GM18861 (cell line): ENCODE data around the gene ARSH.
"Not testable (repeated sequence)": the region's sequence is repeated elsewhere in the genome, so short reads cannot be mapped to it uniquely, and the experiment has no call there.

Experiments used
- ATAC-seq: cut with Tn5 transposase; IDR thresholded peaks from one replicate; pipeline ENCODE4 v1.9.1; 2021; ENCODE audit not compliant: unreplicated experiment

Gene ARSH

DNA sequence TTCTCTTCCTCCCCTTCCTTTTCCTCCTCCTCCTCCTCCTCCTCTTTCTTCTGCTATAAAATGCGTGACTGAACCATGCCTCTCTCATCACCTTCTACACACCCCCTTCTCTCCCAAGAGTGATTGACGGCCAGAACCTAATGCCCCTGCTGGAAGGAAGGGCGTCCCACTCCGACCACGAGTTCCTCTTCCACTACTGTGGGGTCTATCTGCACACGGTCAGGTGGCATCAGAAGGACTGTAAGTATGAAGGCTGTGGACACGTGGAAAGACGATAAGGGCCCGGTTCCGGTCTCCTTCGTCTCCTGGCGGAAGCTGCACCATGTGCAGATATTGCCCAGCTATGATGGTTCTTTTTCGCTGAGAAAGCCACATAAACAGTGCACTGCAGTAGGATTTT is 22.8 kb downstream of the ARSH start:
- no peak for ATAC-seq

DNA sequence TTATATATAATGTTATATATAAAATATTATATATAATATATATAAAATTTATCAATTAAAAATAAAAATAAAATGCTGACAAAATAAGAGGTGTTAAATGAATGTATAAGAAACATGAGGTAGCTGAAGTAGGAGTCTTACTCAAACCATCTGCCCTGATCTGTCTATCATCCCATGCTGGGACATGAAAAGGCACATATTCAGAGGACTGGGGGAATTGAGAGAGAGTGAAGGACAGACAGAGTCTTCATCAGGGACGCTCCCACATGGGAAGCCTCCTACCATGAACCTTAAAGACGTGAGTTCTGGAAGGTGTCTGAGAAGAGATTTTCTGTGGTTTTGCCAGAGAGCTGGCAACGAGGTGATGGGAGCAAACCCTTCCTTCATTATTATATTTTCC is 30.9 kb downstream of the ARSH start:
- no peak for ATAC-seq

GRCh38 chrX:3044196-3044595 is 37.9 kb downstream of the ARSH start:
- no peak for ATAC-seq

DNA sequence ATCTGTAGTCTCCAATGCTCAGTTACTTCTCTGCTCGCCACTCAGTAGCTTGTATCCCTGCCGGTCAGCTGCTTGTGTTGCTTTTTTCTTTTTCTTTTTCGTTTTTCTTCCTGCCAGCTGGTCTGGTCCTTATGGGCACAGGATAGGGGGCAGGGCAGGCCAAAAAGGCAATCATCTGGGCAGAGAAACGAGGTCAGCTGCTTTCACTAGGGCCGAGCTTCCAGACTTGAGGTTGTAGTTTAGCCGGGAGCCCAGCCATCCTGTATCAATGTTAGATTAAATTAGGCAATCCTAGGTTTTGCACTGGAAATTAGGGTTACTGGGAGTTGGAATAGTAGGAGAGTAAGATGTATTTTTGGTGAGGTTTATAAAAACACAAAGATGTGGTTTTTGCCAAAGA is 38.3 kb downstream of the ARSH start:
- ATAC-seq, result no peak

DNA sequence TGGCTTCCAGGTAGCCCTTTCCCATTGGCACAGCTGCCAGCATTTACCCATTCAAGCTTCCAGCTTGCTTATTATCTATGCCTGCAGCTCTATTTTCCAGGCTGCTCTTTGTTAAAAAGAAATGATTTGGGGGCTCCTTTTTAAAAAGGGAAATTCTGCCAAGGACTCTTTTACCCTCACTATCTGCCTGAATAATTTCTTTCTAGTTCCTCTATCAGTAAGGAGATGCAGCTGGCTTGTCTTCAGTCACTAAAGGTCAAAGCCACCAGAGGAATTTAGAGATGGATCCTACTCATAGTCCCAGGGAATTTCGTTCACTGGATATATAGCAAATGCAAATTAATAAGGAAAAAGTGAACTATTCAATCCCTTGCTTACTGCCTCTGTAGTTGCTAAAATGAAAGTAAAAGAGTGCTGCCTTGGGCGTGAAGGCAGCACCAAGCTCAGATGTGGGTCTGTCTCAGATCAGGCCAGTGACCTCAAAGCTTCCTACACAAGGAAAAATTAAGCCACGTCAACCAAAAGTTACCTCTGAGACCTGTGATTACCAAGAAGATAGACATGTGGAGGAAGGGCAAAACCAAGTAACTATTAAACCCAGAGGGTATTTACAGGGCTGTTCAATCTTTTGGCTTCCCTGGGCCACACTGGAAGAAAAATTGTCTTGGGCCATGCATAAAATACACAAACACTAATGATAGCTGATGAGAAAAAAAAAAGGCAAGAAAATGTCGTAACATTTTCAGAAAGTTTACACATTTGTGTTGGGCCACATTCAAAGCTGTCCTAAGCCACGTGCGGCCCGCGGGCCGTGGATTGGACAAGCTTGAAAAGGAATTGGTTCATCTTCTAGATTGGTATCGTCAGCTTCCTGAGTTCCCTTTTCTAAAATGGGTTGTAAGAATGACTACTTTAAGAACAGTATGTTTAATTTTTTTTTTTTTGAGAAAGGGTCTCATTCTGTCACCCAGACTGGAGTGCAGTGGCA is 40.2 kb downstream of the ARSH start:
- no peak for ATAC-seq

- ATAC-seq, result not testable (repeated sequence)
Observed at GRCh38 chrX:3050523-3051175, 44.3 kb downstream of the ARSH start.

- ATAC-seq, result no peak
Observed at GRCh38 chrX:3052860-3053259, 46.5 kb downstream of the ARSH start.

DNA sequence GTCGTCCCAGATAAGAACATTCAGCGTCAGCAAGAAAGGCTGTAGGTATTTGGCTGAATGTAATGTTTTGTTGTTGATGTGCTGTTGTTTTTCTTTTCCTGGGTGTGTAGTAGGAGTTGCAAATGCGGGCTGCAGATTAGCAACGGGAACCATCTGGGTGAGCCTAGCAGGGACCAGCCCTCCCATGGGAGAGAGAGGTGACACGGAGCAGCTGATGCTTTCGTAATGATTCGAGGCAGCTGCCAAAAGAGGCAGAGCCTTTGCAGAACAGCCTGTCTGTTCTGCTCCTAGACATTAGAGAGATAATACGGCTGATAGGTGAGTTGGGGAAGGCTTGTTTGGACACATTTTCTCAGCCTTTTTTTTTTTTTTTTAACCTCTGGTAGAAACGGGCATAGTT is 60.2 kb downstream of the ARSH start:
- no peak for ATAC-seq

GRCh38 chrX:3075959-3076358 is 69.6 kb downstream of the ARSH start:
- ATAC-seq, result no peak

DNA sequence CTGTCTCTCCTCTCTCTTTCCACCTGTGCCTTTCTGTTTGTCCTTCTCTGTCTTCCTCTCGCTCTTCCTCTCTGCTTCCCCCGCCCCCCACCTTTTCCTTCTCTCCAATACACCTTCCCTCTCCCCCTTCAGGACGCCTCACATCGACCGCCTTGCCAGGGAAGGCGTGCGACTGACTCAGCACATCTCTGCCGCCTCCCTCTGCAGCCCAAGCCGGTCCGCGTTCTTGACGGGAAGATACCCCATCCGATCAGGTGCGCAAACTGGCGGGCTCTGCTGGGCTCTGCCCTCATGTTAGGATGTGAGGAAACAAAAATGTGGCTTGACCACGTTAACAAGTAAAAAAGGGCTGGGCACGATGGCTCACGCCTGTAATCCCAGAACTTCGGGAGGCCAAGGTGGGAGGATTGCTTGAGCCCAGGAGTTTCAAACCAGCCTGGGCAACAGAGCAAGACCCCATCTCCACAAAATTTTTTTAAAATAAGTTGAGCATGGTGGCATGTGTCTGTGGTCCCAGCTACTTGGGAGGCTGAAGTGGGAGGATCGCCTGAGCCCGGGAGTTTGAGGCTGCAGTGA is 70.2 kb downstream of the ARSH start:
- ATAC-seq, result no peak
